ENCODE measurements around the gene TAB2.

GRCh38 chr6:149457316-149457884 lies 139.9 kb downstream of the TAB2 start:
- TF ChIP-seq CTCF (IDR thresholded peaks at IDR 0.05) (no peak), ZNF232 (CRISPR knock-in tag; IDR thresholded peaks at IDR 0.05) (no peak), ZBTB43 (CRISPR knock-in tag; IDR thresholded peaks at IDR 0.05) (no peak), ETV6 (CRISPR knock-in tag; IDR thresholded peaks at IDR 0.05) (no peak), ZNF281 (CRISPR knock-in tag; IDR thresholded peaks at IDR 0.05) (no peak), E2F1 (CRISPR knock-in tag; IDR thresholded peaks at IDR 0.05) (no peak), FOXP4 (CRISPR knock-in tag; IDR thresholded peaks at IDR 0.05) (no peak), ESRRA (CRISPR knock-in tag; IDR thresholded peaks at IDR 0.05; ENCODE audit: borderline replicate concordance) (no peak), TP53 (CRISPR knock-in tag; IDR thresholded peaks at IDR 0.05) (no peak), ATF2 (CRISPR knock-in tag; IDR thresholded peaks at IDR 0.05; ENCODE audit: borderline replicate concordance, low read depth) (no peak), PRDM15 (CRISPR knock-in tag; IDR thresholded peaks at IDR 0.05) (no peak), USF2 (CRISPR knock-in tag; IDR thresholded peaks at IDR 0.05) (no peak), ERG (CRISPR knock-in tag; IDR thresholded peaks at IDR 0.05) (no peak)

Data from WTC11 (cell line).